ENCODE measurements around the gene CTIF.
A peak's percentile ranks its signal among the peaks of the same experiment; 100 is the strongest.

CTIF gene

GRCh38 chr18:48826271-48826670 lies 287.4 kb downstream of the CTIF start:
- FAIRE-seq (no peak), DNase-seq (ENCODE audit: insufficient read length, low spot score) (no peak)
- TF ChIP-seq, protein P1, sequence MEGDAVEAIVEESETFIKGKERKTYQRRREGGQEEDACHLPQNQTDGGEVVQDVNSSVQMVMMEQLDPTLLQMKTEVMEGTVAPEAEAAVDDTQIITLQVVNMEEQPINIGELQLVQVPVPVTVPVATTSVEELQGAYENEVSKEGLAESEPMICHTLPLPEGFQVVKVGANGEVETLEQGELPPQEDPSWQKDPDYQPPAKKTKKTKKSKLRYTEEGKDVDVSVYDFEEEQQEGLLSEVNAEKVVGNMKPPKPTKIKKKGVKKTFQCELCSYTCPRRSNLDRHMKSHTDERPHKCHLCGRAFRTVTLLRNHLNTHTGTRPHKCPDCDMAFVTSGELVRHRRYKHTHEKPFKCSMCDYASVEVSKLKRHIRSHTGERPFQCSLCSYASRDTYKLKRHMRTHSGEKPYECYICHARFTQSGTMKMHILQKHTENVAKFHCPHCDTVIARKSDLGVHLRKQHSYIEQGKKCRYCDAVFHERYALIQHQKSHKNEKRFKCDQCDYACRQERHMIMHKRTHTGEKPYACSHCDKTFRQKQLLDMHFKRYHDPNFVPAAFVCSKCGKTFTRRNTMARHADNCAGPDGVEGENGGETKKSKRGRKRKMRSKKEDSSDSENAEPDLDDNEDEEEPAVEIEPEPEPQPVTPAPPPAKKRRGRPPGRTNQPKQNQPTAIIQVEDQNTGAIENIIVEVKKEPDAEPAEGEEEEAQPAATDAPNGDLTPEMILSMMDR (IDR thresholded peaks at IDR 0.05; ENCODE audit: insufficient read depth, missing control alignments) = no peak

- no peak for FAIRE-seq
- DNase-seq (ENCODE audit: insufficient read length, low spot score) = no peak
- TF ChIP-seq, protein P1 (IDR thresholded peaks at IDR 0.05; ENCODE audit: insufficient read depth, missing control alignments) = no peak
Observed at GRCh38 chr18:48826806-48827205, 288.0 kb downstream of the CTIF start.

GRCh38 chr18:48827291-48828193 lies 288.7 kb downstream of the CTIF start:
- TF ChIP-seq, protein P1 (IDR thresholded peaks at IDR 0.05; ENCODE audit: insufficient read depth, missing control alignments) = no peak
- DNase-seq (ENCODE audit: insufficient read length, low spot score) (no peak), FAIRE-seq (no peak)

GRCh38 chr18:48828194-48828545 lies 289.3 kb downstream of the CTIF start:
- FAIRE-seq (no peak), DNase-seq (ENCODE audit: insufficient read length, low spot score) (no peak)
- TF ChIP-seq, protein P1 (IDR thresholded peaks at IDR 0.05; ENCODE audit: insufficient read depth, missing control alignments) = no peak

DNA sequence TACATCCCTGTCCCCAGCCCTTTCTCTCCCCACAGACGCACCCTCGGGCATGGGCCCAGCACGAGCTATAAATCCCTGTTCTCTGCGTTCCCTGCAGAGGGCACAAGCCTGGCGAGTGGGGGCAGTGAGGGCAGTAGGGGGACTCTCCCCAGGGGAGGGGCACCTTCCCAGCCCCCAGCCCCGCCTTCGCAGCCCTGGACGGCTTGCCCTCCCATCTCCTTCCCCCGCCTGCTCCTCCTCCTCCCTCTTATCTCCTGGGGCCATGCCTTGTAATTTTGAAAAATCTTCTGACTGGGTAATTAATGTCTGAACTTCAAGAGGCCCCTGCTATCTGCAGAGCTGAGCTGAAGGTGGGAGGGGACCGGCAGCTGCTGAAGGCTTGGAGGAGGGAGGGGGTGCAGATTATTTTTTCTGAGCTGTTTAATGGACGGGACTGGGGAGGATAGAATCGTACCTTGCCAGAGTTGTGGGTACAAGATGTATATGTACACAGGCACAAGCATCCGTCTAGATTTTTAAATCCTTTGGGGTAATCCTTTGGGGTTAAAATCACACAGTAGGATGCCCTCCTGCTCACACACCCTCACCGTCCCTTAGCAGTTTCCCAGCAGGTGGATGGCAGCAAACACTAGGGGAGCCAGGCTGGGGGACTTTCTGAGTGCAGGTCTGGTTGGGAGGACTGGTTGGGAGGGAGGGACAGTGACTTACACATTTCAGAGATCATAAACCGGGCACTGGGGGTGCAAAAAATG lies 290.0 kb downstream of the CTIF start:
- TF ChIP-seq, protein P1 (IDR thresholded peaks at IDR 0.05; ENCODE audit: insufficient read depth, missing control alignments) = peak; percentile 1
- DNase-seq (ENCODE audit: insufficient read length, low spot score) = peak; percentile 75
- no peak for FAIRE-seq

DNA sequence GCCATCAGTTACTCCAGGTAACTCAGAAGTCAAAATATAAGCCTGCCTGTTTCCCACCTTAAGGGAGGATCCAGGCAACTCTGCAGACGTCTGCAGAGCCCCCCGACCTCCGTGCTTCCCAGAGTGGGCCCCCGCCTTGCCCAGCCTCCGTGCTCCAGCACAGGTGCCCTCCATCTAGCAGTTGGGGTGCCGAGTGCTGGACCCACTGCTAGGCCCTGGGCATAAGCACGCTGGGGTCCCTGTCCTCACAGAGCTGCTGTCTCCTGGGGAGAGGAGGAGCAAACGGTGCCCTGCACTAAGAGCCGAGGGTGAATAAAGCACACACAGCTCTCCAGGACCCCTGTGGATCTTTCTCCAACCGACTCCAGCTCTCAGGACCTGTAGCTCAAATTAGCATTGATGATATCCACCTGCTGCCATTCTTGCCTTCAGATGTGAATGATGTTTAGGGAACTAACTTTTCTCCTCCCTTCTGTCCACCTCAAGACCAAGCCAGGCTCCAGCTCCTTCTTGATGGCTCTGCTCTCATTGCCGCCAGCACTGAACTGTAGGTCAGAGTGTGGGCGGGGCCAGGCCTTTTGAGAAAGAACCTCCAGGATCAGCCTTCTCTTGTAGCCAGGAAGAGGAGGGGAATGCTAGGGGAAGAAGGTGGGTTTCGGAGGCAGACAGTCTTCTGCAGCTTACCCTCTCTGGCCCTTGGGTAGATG lies 290.8 kb downstream of the CTIF start:
- no peak for FAIRE-seq
- TF ChIP-seq, protein P1 (IDR thresholded peaks at IDR 0.05; ENCODE audit: insufficient read depth, missing control alignments) = no peak
- DNase-seq (ENCODE audit: insufficient read length, low spot score) = no peak
